AG04450 (cell line): Measurements from ENCODE around the gene ACTMAP. TPM values are rescaled to one million over a fixed set of nuclear protein-coding genes. Genes with fewer than 3 reads are reported as not detected.
"Not testable (repeated sequence)": the region's sequence is repeated elsewhere in the genome, so short reads cannot be mapped to it uniquely, and the experiment has no call there.

Experiments
- CTCF ChIA-PET: fragments of 300-600, 350-600 bp; formaldehyde crosslinking; extraction: SDS; loops from one replicate; lab custom pipeline; 2022; ENCODE audit warnings: antibody characterized with exemption, inconsistent platforms; lab: Charles Lee
- POLR2A ChIA-PET: fragments of 350-600 bp; formaldehyde crosslinking; extraction: SDS; loops from one replicate; lab custom pipeline; 2021; ENCODE audit warnings: antibody characterized with exemption, inconsistent platforms; lab: Yijun Ruan, JAX
- DNase-seq: peaks from one replicate; pipeline ENCODE4 v3.0.0-alpha.2; 2011; ENCODE audit warnings: low read depth, low spot score
- H3K27ac ChIP-seq: one replicate; pipeline ENCODE4 v1.5.1; 2012; ENCODE audit warnings: low read depth, low read length, control low read depth
- H3K27me3 ChIP-seq: one replicate; pipeline ENCODE4 v1.6.0; 2012; ENCODE audit warnings: low read length; ENCODE audit not compliant: control insufficient read depth, insufficient read depth
- H3K4me3 ChIP-seq: 2 replicates; pipeline ENCODE4 v1.5.1; 2011; ENCODE audit warnings: mild to moderate bottlenecking, low read depth, low read length, control low read depth
- H3K9me3 ChIP-seq: 2 replicates; pipeline ENCODE4 v1.5.1; 2012; ENCODE audit warnings: low read length; ENCODE audit not compliant: control insufficient read depth, insufficient read depth
- polyA plus RNA-seq: library from polyadenylated mRNA; depleted of rRNA; stranded (reverse); fragments of >200 nt; gene quantifications from 2 replicates; pipeline ENCODE4 v1.2.3, GENCODE V29; 2011
- TF ChIP-seq, protein P1 (sequence below): IDR thresholded peaks from 2 replicates; pipeline ENCODE4 v1.5.1; 2011; ENCODE audit warnings: low read depth, low read length, control low read depth, inconsistent platforms

Gene ACTMAP
- polyA plus RNA-seq, 1 experiment = 2.9 TPM

DNA sequence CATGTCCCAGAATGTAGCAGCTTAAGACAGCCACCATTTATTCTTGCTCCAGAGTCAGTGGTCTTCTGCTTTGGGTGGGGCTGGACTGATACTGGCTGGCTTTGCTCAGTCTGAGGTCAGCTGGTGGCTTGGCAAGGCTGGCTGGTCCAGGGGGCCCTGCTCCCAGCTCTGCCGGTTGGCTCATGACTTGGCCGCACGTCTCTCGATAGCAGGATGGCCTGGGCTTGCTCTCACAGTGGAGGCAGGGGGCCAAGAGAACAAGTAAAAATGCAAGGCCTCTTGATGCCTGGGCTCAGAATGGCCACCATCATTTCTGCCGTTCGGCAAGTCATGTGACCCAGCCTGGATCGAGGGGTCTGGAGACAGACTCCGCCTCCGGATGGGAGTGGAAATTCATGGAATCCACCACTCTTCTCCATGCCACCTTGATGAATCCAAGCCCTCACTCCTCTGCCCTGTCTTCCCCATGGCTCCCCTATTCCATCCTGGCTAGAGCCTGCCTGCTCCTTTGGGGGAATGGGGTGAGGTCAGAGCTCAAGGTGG is 13.1 kb downstream of the ACTMAP start:
- Histone ChIP-seq H3K27ac (no peak overlapping the region), H3K4me3 (no peak overlapping the region), H3K27me3 (no peaks in the 10 kb centered on the region), H3K9me3 (no peaks in the 10 kb centered on the region)
- ChIA-PET CTCF (no interaction called here), POLR2A (interaction anchor here (0.5 kb wide), 1 partner anchor 12 kb away, joined by 4 read pairs; no protein-coding TSS in a partner anchor)
- TF ChIP-seq, protein P1, sequence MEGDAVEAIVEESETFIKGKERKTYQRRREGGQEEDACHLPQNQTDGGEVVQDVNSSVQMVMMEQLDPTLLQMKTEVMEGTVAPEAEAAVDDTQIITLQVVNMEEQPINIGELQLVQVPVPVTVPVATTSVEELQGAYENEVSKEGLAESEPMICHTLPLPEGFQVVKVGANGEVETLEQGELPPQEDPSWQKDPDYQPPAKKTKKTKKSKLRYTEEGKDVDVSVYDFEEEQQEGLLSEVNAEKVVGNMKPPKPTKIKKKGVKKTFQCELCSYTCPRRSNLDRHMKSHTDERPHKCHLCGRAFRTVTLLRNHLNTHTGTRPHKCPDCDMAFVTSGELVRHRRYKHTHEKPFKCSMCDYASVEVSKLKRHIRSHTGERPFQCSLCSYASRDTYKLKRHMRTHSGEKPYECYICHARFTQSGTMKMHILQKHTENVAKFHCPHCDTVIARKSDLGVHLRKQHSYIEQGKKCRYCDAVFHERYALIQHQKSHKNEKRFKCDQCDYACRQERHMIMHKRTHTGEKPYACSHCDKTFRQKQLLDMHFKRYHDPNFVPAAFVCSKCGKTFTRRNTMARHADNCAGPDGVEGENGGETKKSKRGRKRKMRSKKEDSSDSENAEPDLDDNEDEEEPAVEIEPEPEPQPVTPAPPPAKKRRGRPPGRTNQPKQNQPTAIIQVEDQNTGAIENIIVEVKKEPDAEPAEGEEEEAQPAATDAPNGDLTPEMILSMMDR = no peak
- no peak for DNase-seq

- Histone ChIP-seq H3K27me3 (no peaks in the 10 kb centered on the region), H3K27ac (no peak overlapping the region), H3K4me3 (no peak overlapping the region), H3K9me3 (no peaks in the 10 kb centered on the region)
- POLR2A ChIA-PET = no interaction called here
- no peak for DNase-seq
- TF ChIP-seq, protein P1 = no peak
- CTCF ChIA-PET = no interaction called here
Measured at GRCh38 chr19:40736661-40737060, 13.6 kb downstream of the ACTMAP start.

GRCh38 chr19:40735013-40735771 is 15.1 kb downstream of the ACTMAP start:
- no peak for DNase-seq
- H3K9me3 ChIP-seq = no peaks in the 10 kb centered on the region
- no peak overlapping the region for H3K4me3 ChIP-seq
- TF ChIP-seq, protein P1 = no peak
- POLR2A ChIA-PET = no interaction called here
- no peak overlapping the region for H3K27ac ChIP-seq
- CTCF ChIA-PET = no interaction called here
- H3K27me3 ChIP-seq = no peaks in the 10 kb centered on the region

- ChIA-PET CTCF (interaction anchor here (1.3 kb wide), 1 partner anchor 31 kb away, joined by 3 read pairs; no protein-coding TSS in a partner anchor), POLR2A (interaction anchor here (1.0 kb wide), 1 partner anchor 10 kb away, joined by 3 read pairs; no protein-coding TSS in a partner anchor)
- Histone ChIP-seq H3K27ac (no peak overlapping the region), H3K9me3 (no peaks in the 10 kb centered on the region), H3K4me3 (no peak overlapping the region), H3K27me3 (no peaks in the 10 kb centered on the region)
- TF ChIP-seq, protein P1 = no peak
- no peak for DNase-seq
Measured at GRCh38 chr19:40733149-40733548, 17.1 kb downstream of the ACTMAP start.

DNA sequence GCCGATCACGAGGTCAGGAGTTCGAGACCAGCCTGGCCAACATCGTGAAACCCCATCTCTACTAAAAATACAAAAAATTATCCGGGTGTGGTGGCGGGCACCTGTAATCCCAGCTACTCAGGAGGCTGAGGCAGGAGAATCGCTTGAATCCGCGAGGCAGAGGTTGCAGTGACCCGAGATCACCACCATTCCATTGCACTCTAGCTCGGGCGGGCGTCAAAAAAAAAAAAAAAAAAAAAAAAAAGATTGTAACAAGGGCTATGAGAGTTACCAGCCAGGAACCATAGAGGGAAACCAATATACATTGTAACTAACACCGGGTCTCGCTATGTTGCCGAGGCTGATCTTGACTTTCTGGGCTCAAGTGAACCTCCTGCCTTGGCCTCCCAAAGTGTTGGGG is 18.0 kb downstream of the ACTMAP start:
- POLR2A ChIA-PET = interaction anchor here (0.7 to 1.0 kb wide), 2 partner anchors 10 to 69 kb away, joined by 3 to 9 read pairs; no protein-coding TSS in a partner anchor

DNA sequence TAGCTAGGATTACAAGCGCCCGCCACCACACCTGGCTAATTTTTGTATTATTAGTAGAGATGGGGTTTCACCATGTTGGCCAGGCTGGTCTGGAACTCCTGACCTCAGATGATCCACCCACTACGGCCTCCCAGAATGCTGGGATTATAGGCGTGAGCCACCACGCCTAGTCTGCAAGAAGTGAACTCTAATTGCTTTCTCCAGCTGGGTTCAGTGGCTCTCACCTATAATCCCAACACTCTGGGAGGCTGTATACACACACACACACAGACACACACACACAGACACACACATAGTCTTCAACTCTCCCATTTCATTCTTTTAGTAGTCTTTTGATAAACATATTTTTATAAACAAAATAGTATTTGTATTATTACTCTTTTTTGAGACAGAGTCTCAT is 20.2 kb downstream of the ACTMAP start:
- POLR2A ChIA-PET, DNase-seq, H3K4me3 ChIP-seq, CTCF ChIA-PET, H3K27ac ChIP-seq, H3K27me3 ChIP-seq, H3K9me3 ChIP-seq: not testable (repeated sequence)

More for the DNA sequence above, 18.0 kb downstream of the ACTMAP start:
- H3K4me3 ChIP-seq, CTCF ChIA-PET, H3K9me3 ChIP-seq, H3K27me3 ChIP-seq, H3K27ac ChIP-seq, DNase-seq: not testable (repeated sequence)
